H7 (cell line): ENCODE measurements around the gene RELB. TPM values are rescaled to one million over a fixed set of nuclear protein-coding genes. Genes with fewer than 3 reads are reported as not detected.
A peak's percentile ranks its signal among the peaks of the same experiment; 100 is the strongest.

Experiments used
- DNase-seq: peaks from one replicate; pipeline ENCODE4 v3.0.0; 2012
- H3K27me3 ChIP-seq: 2 replicates; pipeline ENCODE4 v1.6.0; 2011; ENCODE audit warnings: mild to moderate bottlenecking, low read length; ENCODE audit not compliant: control insufficient read depth, insufficient read depth
- H3K36me3 ChIP-seq: replicated peaks from 2 replicates; pipeline ENCODE4 v1.5.1; 2011; ENCODE audit warnings: low read length; ENCODE audit not compliant: control insufficient read depth, insufficient read depth
- H3K4me3 ChIP-seq: 2 replicates; pipeline ENCODE4 v1.5.1; 2011; ENCODE audit warnings: low read depth, mild to moderate bottlenecking, control low read depth, low read length, moderate library complexity; ENCODE audit not compliant: insufficient read depth
- total RNA-seq: library from RNA; depleted of rRNA; stranded (reverse); fragments of >200 nt; shearing (Covaris generic); gene quantifications from 2 replicates; pipeline ENCODE4 v1.2.3, GENCODE V29; 2014

RELB gene
- total RNA-seq, 1 experiment from 2014 or later: 4.1 TPM

DNA sequence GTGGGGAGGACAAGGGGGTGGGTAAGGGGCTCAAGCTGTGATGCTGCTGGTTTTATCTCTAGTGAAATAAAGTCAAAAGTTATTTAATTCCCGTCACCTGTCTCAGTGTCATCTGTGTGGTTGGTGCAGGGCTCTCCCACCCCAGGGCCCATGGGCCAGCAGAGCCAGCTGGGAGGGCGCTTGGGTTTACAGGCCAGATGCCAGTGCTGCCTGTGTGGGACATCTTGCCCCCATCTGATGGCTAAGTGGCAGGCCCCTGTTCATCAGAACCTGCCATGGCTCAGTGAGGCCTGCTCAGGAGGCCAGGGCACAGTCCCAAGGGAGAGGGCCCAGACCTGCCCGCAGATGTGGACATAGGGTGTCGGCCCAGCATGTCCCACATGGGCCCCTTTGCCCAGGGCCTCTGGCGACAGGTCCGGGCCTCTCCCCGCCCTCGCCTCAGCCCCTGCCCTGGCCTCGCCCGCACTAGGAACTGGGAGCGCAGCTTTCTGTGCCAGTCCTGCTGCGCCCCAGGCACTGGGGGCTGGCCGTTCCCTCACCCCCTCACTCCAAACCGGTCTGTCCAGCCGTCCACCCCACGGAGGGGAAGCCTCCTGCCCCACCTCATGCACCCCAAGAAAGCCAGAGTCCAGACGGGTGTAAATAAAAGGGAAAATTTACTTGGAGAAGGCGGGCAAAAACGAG, 69.7 kb downstream of the RELB start:
- DNase-seq: peak; percentile 46
- Histone ChIP-seq H3K4me3 (no peak overlapping the region), H3K27me3 (no peaks in the 10 kb centered on the region), H3K36me3 (peaks cover 25% of the 10 kb centered on the region)

DNA sequence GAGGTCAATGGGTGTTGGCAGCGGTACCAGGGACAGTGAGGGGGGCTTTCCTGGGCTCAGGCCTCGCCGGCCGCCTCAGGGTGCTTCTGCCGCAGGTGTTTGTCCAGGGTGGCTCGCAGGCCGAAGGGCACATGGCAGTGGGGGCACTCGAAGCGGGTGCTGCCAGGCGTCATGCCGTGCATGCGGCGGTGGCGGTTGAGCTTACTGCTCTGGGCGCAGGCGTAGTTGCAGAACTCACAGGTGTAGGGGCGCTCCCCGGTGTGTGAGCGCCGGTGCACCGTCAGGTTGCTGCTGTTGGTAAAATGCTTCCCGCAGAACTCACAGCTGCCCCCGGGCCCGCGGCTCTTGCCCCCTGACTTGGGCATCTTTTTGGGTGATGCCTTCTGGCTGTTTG, 70.3 kb downstream of the RELB start:
- peaks cover 25% of the 10 kb centered on the region for H3K36me3 ChIP-seq
- DNase-seq: no peak
- no peaks in the 10 kb centered on the region for H3K27me3 ChIP-seq
- no peak overlapping the region for H3K4me3 ChIP-seq

DNA sequence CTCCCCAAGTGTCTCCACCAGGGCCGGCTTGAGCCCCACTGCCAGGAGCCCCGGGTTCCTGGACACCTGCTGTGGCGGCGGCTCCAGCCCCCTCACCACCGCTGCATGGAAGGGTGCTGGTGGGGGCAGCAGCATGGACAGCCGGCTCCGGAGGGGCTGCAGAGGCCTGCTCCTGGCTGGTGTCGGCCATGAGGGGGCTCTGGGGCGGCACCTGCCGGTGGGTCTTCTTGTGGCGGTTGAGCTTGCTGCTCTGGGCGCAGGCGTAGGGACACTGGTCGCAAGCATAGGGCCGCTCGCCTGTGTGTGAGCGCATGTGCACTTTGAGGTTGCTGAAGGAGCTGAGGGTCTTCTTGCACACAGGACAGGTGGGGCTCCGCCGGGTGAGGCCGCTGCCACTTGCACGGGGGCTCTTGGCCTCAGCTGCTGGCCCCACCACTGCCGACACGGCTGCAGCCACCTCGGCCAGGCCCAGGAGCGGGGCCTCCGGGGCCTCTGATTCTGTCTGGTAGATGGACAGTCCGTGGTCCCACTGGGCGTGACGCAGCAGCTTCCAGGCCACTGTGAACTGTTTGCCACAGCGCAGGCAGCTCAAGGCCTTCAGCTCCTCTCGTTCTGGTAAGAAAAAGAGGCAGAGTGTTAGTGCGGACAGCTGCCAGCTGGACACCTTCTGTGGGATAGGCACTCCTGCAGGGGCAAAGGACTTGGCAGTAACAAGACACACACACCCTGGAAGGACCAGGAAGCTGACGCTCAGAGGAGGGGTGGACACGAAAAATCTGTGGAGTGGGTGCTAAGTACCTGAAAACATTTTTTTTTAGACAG, 70.9 kb downstream of the RELB start:
- no peaks in the 10 kb centered on the region for H3K27me3 ChIP-seq
- no peak overlapping the region for H3K4me3 ChIP-seq
- peak; percentile 71 for DNase-seq
- H3K36me3 ChIP-seq: peaks cover 23% of the 10 kb centered on the region

DNA sequence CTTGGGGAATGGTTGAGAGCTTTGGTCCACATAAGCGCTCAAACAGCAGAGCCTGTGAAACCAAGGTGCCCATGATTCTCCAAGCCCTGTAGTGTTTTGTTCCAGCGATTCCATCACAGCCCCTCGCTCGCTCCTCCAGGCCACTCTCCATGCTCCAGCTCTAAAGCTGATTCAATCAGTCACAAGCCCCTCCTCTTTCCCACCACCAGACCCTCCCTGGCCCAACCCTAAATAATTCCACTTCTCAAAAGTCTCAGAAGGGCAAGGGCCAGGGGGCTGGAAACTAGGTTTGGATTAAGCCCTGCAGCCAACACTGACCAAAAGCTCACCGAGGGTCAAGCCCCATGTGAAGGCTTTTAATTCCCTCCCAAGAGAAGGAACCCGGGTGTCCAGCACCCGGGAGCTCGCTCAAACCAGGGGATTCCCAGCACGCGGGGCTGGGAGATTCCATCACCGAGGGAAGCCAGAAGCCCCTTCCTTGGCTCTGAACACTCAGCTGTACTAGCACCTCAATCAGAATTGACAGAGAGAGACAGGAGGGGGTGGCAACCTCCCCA, 73.6 kb downstream of the RELB start:
- peaks cover 13% of the 10 kb centered on the region for H3K36me3 ChIP-seq
- peak; percentile 83 for DNase-seq
- H3K27me3 ChIP-seq: no peaks in the 10 kb centered on the region
- peak overlapping the region; percentile 86 for H3K4me3 ChIP-seq

DNA sequence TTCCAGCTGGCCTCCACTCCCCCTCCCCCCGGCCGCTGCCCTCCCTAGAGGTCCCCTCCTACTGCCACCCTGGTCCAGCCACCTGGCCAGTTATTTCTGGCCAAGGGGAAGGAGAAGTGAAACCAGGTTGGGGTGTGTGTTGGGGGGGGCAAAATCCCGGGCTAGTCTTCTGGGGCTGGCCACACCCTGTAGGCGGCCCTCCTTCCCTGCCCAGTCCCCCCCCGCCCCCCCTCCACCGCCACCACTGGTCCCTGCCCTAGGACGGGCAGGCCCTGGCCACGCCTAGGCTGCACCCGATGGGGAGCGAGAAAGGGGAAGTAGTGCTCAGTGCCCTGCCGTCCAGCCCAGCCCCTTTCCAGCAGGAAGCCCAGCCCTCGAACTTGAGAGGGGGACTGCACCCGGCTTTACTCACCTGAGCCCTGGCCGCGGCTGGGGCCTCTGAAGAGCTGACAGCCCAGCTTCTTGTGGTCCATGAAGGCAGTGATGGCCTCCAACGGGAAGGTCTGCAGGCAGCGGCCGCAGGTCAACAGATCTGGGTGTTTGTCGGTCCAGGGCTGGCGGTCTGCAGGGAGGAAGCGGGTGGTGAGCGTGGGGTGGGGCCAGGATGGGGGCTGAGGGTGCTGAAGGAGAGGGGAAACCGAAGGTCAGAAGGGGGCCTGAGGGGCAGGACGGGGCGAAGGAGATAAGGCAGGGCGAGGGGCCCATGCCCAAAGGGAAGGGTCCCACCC, 74.2 kb downstream of the RELB start:
- peak overlapping the region; percentile 86 for H3K4me3 ChIP-seq
- DNase-seq: peak; percentile 94

DNA sequence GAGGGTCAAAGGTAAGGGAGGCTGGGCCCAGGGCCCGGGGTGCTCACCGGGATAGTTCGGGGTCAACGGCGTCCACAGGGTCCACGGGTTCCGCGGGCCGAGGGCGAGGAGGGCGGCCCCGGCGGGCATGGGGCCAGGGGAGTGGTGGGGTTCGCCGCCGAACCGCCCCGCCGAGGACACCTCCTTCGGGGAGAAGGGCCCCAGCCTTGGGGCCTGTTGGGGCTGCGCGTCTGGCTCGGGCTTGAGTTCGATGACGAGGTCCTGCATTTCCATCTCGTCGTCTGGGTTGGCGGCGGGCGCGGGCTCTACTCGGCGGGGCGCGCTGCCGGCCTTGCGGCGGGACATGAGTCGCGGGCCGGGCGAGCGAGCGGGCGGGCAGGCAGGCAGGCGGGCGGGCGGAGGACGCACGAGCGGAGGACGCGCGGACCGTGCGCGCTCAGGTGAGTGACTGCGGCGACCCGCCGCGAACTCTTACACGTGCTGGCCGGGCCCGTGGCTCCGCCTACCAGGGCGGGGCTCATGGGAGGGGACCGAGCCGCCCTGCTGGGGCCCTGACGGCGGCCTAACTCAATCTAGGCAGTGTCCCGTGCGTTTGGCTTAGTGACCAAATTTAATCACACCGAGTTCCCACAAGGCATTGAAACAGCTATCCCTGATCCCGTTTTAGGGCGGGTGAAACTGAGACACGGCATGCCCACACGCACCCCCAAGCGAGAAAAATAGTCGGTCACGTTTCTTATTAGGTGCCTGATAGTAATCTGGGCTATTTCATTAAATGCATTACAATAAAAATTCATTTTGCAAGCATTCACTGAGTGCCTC, 75.0 kb downstream of the RELB start, which contains the start of gene ZNF296:
Gene ZNF296 (minus strand): TSS at position 450 of the 822 bp plus-strand sequence. CDS start 105 bp downstream, at position 345.
- Histone ChIP-seq H3K36me3 (peaks cover 4% of the 10 kb centered on the region), H3K4me3 (peak within 1 kb of the TSS; percentile 86), H3K27me3 (no peaks in the 10 kb centered on the region)
- DNase-seq: peak; percentile 98

More for the DNA sequence above, 74.2 kb downstream of the RELB start:
- Histone ChIP-seq H3K27me3 (no peaks in the 10 kb centered on the region), H3K36me3 (peaks cover 7% of the 10 kb centered on the region)

DNA sequence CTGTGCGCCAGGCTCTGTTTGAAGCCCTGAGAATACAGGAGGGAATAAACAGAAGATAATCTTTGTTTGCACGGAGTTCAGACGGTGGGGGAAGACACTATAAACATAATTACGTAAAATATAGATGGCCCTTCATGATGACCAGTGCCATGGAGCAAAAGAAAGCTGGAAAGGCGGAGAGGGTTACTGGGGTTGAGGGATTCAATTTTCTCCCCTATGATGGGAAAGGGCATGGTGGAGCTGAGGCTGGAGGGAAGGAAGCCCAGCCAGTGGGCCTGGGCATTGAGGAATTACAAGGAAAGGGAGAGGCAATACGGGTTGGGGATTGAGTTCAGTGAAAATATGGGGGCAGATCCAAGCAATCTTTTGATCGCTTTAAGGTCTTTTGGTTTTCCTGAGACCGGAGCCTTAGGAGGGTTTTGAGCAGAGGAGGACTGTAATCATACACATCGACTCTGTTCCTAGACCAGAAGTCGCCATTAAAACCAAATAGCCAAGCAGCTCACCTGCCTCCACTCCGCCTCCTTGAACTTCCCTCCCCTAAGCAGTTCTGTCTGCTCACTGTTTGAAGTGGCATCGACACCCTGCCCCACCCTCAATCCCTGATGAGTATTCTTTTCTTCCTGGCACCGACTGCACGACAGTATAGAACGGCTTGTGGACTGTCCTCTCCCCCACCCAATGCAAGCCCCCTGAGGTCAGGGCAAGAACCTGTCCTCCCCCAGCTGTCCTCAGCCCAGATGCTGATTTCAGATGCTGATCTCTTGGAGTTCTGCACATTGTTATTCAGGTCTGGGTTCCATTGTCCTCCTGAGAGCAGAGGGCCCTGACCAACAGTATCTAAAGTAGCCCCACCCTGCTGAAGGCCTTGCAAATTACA, 75.8 kb downstream of the RELB start:
- peak; percentile 68 for DNase-seq

DNA sequence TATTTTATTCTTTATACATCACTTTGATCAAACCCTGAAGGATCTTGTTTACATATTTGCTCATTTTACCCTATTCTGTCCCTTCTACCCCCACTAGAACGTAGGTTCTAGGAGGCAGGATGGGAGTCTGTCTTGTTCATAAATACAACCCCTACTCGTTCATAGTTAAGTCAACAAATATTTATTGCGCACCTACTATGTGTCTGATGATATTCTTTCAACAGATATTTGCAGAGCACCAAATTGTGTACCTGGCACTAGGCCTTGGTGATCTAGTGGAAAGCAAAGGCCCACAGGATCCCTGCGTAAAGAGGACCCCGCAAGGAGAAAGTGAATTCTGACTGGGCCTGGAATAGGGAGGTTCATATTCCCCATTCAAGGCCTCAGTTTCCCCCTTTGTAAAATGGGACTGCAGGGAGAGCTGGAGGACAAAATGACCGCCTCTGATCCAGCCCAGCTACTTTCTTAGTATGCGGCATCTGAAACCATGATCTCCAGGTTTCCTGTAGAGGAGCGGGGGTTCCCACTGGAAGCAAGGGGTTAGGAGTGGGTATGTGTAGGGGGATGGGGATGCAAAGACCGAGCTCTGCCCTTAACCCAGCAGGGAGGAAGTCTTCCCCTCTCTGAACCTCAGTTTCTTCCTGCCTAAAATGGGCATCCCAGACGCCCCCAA, 77.3 kb downstream of the RELB start:
- no peak for DNase-seq
- H3K36me3 ChIP-seq: peaks cover 5% of the 10 kb centered on the region
- peak overlapping the region; percentile 72 for H3K4me3 ChIP-seq
- no peaks in the 10 kb centered on the region for H3K27me3 ChIP-seq

More for the DNA sequence above, 75.8 kb downstream of the RELB start:
- Histone ChIP-seq H3K27me3 (no peaks in the 10 kb centered on the region), H3K4me3 (peak overlapping the region; percentile 86; the same call in 1 of the 2 replicates), H3K36me3 (peaks cover 7% of the 10 kb centered on the region)

DNA sequence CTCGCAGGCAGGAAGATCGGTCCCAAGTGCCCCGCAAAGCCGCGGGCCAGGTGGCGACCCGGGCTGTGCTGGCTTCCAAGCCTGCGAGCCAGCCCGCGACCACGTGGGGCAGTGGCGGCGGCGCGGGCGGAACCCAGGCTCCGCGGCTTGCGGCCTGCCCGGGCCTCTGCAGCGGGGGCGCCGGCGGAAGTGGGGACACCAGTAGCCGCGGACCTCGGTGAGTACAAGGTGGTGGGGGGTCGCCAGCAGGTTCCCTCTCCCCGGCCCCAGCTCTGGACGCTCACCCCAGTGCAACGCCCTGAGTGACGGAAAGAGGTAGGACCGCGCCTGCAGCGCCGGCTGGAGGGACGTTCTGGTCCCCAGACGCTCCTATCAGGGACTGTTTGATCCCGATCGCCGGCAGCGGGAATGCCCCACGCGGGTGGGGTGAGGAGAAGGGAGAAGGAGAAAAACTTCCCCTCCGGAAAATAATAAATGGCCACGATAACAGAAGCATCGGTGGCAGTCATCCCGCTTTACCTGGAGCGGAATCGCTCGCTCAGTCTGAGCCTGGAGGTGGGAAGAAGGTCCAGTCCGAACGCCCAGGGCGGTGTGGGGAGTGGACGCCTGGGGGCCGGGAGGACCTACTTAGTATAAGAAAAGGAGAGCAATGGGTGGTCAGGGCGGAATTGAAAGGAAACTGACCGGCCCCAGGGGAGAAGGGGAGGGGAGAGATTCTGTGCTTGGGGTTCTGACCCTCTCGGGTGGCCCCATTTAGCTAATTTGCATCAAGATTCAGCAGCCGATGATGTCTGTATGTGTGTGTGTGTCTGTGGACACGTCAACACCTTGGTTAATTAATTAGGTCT, 78.0 kb downstream of the RELB start, which contains the start of gene GEMIN7:
Gene GEMIN7 (plus strand): TSS at position 198 of the 848 bp plus-strand sequence. CDS start 10,855 bp downstream, outside the sequence.
- Histone ChIP-seq H3K27me3 (no peaks in the 10 kb centered on the region), H3K36me3 (peaks cover 5% of the 10 kb centered on the region), H3K4me3 (peak within 1 kb of the TSS; percentile 72)
- peak; percentile 95 for DNase-seq

DNA sequence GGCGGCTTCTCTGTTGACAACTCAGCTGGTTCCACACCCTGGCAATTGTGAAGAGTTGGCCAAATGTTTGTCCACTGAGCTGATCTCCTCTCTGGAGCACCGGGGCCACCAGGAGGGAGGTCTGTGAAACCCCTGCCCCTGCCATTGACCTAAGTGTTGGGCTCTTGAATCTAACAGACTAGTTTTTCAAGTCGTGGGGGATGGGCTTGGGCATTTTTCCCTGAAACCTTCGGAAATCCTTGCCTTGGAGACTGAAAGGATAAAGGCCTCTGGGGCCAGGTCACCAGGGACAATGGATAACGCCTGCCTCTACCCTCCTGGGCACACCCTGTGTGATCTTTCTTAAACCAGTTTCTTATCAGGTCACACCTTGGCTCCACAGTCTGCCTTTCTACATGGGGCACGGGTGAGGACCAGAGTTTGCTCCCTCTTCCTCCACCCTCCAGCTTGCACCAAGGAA, 78.7 kb downstream of the RELB start:
- H3K27me3 ChIP-seq: no peaks in the 10 kb centered on the region
- DNase-seq: peak; percentile 72

DNA sequence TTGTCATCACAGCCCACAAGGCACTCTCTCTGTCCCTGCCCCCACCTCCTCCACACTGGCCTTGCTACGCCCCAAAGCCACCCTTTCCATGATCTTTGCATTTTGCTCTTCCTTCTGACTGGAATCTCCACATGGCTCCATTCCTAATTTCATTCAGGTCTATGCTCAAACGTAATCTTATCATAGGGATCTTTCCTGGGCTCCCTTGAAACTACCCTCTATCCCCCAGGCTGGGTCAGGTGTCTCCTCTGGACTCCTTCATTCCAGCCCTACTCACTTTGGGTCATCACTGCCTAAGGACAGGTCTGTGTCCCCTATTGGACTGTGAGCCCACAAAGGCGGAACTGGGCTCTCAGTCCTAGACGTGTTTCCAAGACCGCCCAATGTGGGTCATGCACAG, 80.9 kb downstream of the RELB start:
- no peak overlapping the region for H3K4me3 ChIP-seq
- no peak for DNase-seq
- peaks cover 10% of the 10 kb centered on the region for H3K36me3 ChIP-seq
- no peaks in the 10 kb centered on the region for H3K27me3 ChIP-seq

More for the DNA sequence above, 78.7 kb downstream of the RELB start:
- peaks cover 5% of the 10 kb centered on the region for H3K36me3 ChIP-seq
- peak overlapping the region; percentile 72 for H3K4me3 ChIP-seq

DNA sequence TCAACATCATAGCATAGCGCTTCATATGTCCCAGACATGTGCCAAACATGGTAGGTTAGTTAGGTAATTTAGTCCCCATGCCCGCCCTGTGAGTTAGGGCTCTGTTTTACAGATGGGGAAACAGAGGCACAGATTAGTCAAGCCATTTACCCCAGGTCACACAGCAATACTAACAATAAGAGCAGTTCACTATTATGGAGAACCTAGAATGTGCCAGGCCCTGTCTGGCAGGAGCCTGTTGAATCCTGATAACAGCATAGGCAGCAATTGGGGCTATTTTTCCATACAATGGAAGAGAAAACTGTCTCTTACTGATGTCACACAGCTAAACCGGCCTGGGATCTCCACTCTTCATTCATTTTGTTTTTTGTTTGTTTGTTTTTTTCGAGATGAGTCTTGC, 85.2 kb downstream of the RELB start:
- Histone ChIP-seq H3K36me3 (peaks cover 16% of the 10 kb centered on the region), H3K27me3 (no peaks in the 10 kb centered on the region), H3K4me3 (no peak overlapping the region)
- no peak for DNase-seq
